K562 (cell line): ENCODE results near the gene ZDHHC18. TPM values are rescaled to one million over a fixed set of nuclear protein-coding genes. Genes with fewer than 3 reads are reported as not detected.

ENCODE experiments used
- ARNT ChIP-seq, 2 experiments: fragments of 450-650 bp; IDR thresholded peaks; 2 replicates each; pipeline ENCODE4 v1.6.1; 2016; ENCODE audit warnings: mild to moderate bottlenecking in 1 of 2
- ATF4 ChIP-seq: fragments of 450-650 bp; formaldehyde crosslinking; IDR thresholded peaks from 2 replicates; pipeline ENCODE4 v1.4.0; 2022; ENCODE audit warnings: mild to moderate bottlenecking, moderate library complexity
- CXXC5 ChIP-seq: fragments of 250-450 bp; sonication (Bioruptor Pico); IDR thresholded peaks from 2 replicates; pipeline ENCODE4 v1.8.0; 2022; ENCODE audit warnings: inconsistent platforms, mild to moderate bottlenecking, moderate library complexity
- FOXA3 ChIP-seq, 2 experiments: fragments of 450-650 bp in 1 of 2; sonication (generic) in 1 of 2; formaldehyde crosslinking; IDR thresholded peaks in 1 of 2; conservative IDR thresholded peaks in 1 of 2; 2 replicates each; pipeline versions ENCODE4 v1.4.0 to v1.8.0; 2020 to 2022; ENCODE audit warnings: mild to moderate bottlenecking in 2 of 2, missing genetic modification reagents in 1 of 2
- GMEB1 ChIP-seq: fragments of 250-450 bp; sonication (Bioruptor Pico); IDR thresholded peaks from 2 replicates; pipeline ENCODE4 v1.4.0; 2020; ENCODE audit warnings: mild to moderate bottlenecking
- HNRNPLL ChIP-seq: fragments of 200-400 bp; formaldehyde crosslinking; IDR thresholded peaks from 2 replicates; pipeline ENCODE4 v1.6.1; 2017; ENCODE audit warnings: low read length, low read depth, mild to moderate bottlenecking; ENCODE audit not compliant: poor library complexity, severe bottlenecking
- SPI1 ChIP-seq: IDR thresholded peaks from 2 replicates; pipeline ENCODE4 v1.6.1; 2011; ENCODE audit warnings: low read depth, low read length, control low read depth, borderline replicate concordance
- ZMIZ1 ChIP-seq, 2 experiments: fragments of 150-350 bp in 1 of 2; IDR thresholded peaks; 2 replicates each; pipeline ENCODE4 v1.6.1; 2012 to 2016; ENCODE audit warnings: low read depth in 2 of 2, low read length in 2 of 2, mild to moderate bottlenecking in 1 of 2, moderate library complexity in 1 of 2
- ZNF133 ChIP-seq: fragments of 250-450 bp; sonication (Bioruptor Pico); IDR thresholded peaks from 2 replicates; pipeline ENCODE4 v1.4.0; 2020; ENCODE audit warnings: mild to moderate bottlenecking
- ZNF318 ChIP-seq, 2 experiments: fragments of 450-650 bp; IDR thresholded peaks; 2 replicates each; pipeline ENCODE4 v1.6.1; 2016; ENCODE audit warnings: mild to moderate bottlenecking in 2 of 2, borderline replicate concordance in 1 of 2, low read depth in 1 of 2, moderate library complexity in 1 of 2
- ZNF431 ChIP-seq: sonication (generic); formaldehyde crosslinking; IDR thresholded peaks from 2 replicates; pipeline ENCODE4 v1.8.0; 2022; ENCODE audit warnings: mild to moderate bottlenecking, missing genetic modification reagents
- polyA plus RNA-seq, 8 experiments: library from polyadenylated mRNA; depleted of rRNA in 4 of 8; stranded (reverse) in 5 of 8; unstranded in 3 of 8; fragments of >200 nt; fragmentation: Nextera tagmentation in 2 of 8; fragmentation: Illumina TruSeq in 1 of 8; extraction: Ambion mirVana in 2 of 8; extraction: Trizol in 1 of 8; gene quantifications; 2 replicates each; pipeline versions ENCODE4 v1.2.1 to v1.2.3, GENCODE V29; 2011 to 2014; ENCODE audit warnings: inconsistent platforms in 1 of 8, missing spikeins in 1 of 8
- total RNA-seq, 7 experiments: library from RNA; depleted of rRNA in 6 of 7; stranded (reverse); fragments of >200 nt in 6 of 7; fragmentation: Illumina TruSeq in 2 of 7; extraction: Trizol in 2 of 7; gene quantifications; 2 replicates each; pipeline versions ENCODE4 v1.2.1 to v1.2.3, GENCODE V29; 2011 to 2021; ENCODE audit warnings: low replicate concordance in 1 of 7

Gene ZDHHC18
- total and polyA plus RNA-seq, 9 of the 15 experiments (the other 6 are each of a cell fraction or from before 2014, with no cell fraction given) = 0.42 to 35.6 (median 15.8) TPM

- TF ChIP-seq ZMIZ1 (IDR thresholded peaks at IDR 0.05; ENCODE audit: low read depth in 2 of 2, low read length in 2 of 2) (no peak), CXXC5 (CRISPR knock-in tag) (0 out of 2 replicates have a peak, but pooled peaks have one; percentile 14), ZNF431 (CRISPR knock-in tag) (no peak), FOXA3 (CRISPR knock-in tag; conservative IDR thresholded peaks at IDR 0.05 in 1 of 2, IDR thresholded peaks at IDR 0.05 in 1 of 2) (0 out of 4 replicates have a peak, but pooled peaks of 1 of the 2 experiments have one; percentile 46), GMEB1 (CRISPR knock-in tag) (no peak), ATF4 (CRISPR knock-in tag) (no peak), SPI1 (no peak), ARNT (IDR thresholded peaks at IDR 0.05) (no peak), ZNF318 (IDR thresholded peaks at IDR 0.05; ENCODE audit: borderline replicate concordance in 1 of 2, low read depth in 1 of 2) (no peak), ZNF133 (no peak), HNRNPLL (no peak)
Observed at GRCh38 chr1:26862781-26863684, 36.5 kb downstream of the ZDHHC18 start, which contains the start of gene SFN (continued).
